ENCODE data around the gene ST8SIA2.

Gene ST8SIA2

DNA sequence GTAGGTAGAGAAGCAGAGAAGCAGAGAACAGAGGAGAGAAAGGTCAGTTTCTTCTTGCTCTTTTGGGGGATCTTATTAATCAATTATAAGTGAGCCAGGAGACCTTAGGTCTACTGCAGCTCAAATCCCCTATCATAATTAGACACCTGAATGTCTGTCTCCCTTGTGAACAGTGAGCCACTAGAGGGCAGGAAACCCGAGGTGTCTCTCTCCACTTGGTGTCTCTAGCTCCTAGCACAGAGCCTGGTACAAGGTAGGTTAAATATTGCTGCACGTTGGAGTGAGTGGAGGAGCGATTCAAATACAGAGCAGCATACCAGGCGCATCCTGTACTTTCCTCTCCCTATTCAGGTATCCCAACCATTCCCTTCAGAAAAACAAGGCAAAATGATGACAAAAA lies 2.0 kb upstream of the ST8SIA2 start:
- no peaks in the 10 kb centered on the region for H3K9me3 Mint-ChIP-seq
- DNase-seq = peak in 1 of 2 donors; percentile 30
- peak; percentile 75 for ATAC-seq
- H3K4me3 Mint-ChIP-seq = no peak overlapping the region
- H3K4me1 Mint-ChIP-seq = peaks cover 21% of the 10 kb centered on the region
- H3K27ac Mint-ChIP-seq = no peak overlapping the region
- peaks cover 93% of the 10 kb centered on the region for H3K27me3 Mint-ChIP-seq

DNA sequence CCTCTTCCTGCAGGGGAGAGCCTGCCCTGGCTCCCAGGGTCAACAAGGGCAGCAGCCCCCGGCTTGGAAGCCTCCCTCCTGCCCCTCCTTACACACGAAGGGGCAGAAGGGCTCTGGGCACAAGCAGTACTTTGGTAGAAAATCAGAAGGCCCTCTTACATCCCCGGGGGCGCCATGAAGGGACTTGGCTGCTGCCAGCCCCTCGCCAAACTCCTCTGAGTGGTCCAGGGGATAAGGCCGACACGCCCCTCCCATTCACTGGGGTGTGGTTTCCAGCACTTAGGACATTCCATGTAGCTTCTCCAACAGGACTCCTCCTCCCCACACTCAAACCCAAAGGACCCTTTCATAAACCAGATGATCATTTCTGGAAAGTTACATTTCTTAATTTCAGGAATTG lies 1.2 kb upstream of the ST8SIA2 start:
- H3K4me3 Mint-ChIP-seq = no peak overlapping the region
- no peak overlapping the region for H3K27ac Mint-ChIP-seq
- H3K4me1 Mint-ChIP-seq = peaks cover 21% of the 10 kb centered on the region
- H3K9me3 Mint-ChIP-seq = no peaks in the 10 kb centered on the region
- ATAC-seq (no peak), DNase-seq (no peak)
- peaks cover 93% of the 10 kb centered on the region for H3K27me3 Mint-ChIP-seq

DNA sequence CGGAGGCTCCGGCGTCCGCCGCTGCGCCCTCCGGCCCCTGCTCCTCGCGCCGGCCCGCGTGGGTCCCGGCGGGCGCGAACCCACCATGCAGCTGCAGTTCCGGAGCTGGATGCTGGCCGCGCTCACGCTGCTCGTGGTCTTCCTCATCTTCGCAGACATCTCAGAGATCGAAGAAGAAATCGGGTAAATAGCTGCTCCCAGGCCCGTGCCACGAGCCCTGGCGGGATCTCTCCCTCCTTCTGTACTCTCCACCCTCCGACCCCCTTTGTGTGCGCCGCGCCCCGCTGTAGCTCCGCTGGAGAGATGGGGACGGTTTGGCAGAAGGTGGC lies 263 bp downstream of the ST8SIA2 start:
- Mint-ChIP-seq H3K27ac (no peak overlapping the region), H3K4me1 (peaks cover 21% of the 10 kb centered on the region), H3K4me3 (peak overlapping the region; percentile 28 to 55), H3K27me3 (peaks cover 85% of the 10 kb centered on the region), H3K9me3 (no peaks in the 10 kb centered on the region)
- ATAC-seq = no peak
- no peak for DNase-seq

DNA sequence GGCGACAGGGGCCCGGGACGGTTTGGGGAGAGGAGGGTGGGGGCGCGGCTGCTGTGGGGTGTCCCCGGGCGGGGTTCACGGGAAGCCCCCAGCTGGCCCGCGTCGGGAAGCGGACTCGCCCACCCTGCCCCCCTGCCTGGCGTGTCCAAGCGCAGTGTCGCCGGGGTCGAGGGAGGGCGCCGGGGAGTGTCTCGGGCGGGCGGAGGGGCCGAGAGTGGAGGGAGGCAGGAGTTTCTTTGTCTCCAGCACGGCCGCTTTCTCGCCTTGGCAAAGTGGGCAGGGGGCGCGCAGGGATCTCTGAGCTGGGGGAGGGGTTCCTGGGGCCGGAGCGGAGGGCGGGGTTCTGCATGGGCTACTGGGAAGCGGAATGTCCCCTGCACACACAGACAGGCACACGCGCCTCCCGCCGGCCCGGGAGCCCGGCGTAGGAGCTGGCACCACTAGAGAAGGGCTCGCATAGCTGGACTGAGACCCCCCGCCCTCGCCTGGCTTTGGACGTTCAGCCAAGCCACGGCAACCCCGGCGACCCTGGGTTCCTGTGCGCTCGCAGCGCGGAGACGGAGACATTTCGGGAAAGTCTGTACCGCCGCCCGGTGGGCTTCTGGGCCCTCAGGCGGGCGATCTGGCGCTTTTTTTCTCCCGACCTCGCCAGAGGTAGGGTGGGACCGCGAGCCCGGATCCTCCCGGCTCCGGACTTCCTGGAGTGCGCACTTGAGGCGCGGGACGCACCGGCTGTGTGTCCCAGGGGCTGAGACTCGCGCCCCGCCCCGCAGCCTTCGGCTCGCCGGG lies 822 bp downstream of the ST8SIA2 start:
- Mint-ChIP-seq H3K4me3 (peak overlapping the region in 1 of 2 donors; percentile 9), H3K27ac (no peak overlapping the region), H3K9me3 (no peaks in the 10 kb centered on the region), H3K4me1 (peaks cover 21% of the 10 kb centered on the region), H3K27me3 (peaks cover 80% of the 10 kb centered on the region)
- ATAC-seq = peak; percentile 33
- DNase-seq = no peak

DNA sequence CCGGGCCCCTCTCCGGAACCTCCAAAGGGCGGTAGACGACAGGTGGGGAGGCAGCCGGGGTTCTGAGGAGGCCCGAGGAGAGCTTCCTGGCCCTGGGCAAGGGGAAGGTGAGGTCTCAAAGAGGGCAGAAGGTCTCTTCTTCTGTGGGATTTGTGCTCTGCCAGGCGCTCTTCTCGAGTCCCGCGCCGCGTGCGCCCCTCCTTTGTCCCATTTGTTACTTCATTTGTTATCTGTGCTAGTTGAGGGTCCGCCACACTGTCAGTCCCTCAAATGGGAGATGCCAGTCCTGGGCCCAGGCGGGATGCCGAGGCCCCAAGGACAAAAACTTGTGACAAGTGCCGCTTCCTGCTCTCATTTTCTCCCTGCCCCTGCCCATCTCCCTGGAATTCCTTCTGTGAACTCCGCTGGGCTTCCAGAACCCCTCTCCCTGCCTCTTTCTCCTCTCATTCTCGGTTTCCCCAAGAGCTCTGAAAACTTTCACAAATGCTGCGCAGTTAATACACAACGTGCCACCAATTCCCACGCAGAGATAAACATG lies 1.5 kb downstream of the ST8SIA2 start:
- Mint-ChIP-seq H3K4me3 (peak overlapping the region; percentile 27 to 32), H3K27me3 (peaks cover 73% of the 10 kb centered on the region)
- no peak for ATAC-seq

DNA sequence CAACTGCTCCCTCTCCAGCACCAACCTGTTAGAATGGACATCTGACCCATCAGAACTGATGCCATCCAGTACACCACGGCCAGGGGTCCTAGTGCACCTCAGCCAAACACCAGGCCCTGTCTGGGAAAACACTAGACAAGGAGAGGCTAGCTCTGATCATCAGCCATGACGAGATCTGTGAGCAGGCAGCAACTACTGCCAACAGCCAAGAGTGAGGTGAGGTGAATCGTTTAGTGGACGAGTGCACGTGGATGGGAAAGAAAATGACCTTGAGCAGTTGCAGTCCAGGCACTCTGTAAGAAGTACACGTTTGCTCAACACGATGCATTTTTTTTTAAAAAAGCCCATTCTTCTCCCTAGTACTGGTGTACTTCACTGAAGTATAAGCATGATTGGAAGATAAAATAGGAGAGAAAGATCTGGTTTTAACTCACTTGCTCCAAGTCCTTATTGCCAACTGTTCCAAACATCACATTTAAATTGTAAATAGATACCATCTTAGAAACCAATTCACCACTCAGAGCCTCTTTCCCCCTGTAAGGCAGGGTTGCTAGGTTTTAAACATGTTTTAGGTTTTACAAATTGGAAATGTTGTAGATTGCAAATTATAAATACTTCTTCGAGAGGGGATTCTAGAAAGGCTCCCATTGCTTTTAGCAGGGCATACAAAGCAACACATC lies 5.7 kb downstream of the ST8SIA2 start:
- Mint-ChIP-seq H3K4me3 (no peak overlapping the region), H3K9me3 (no peaks in the 10 kb centered on the region), H3K4me1 (peaks cover 5% of the 10 kb centered on the region), H3K27ac (no peak overlapping the region), H3K27me3 (peaks cover 48% of the 10 kb centered on the region)
- DNase-seq (no peak), ATAC-seq (no peak)

More for the DNA sequence above, 1.5 kb downstream of the ST8SIA2 start:
- Mint-ChIP-seq H3K4me1 (peaks cover 21% of the 10 kb centered on the region), H3K9me3 (no peaks in the 10 kb centered on the region), H3K27ac (no peak overlapping the region)
- no peak for DNase-seq

DNA sequence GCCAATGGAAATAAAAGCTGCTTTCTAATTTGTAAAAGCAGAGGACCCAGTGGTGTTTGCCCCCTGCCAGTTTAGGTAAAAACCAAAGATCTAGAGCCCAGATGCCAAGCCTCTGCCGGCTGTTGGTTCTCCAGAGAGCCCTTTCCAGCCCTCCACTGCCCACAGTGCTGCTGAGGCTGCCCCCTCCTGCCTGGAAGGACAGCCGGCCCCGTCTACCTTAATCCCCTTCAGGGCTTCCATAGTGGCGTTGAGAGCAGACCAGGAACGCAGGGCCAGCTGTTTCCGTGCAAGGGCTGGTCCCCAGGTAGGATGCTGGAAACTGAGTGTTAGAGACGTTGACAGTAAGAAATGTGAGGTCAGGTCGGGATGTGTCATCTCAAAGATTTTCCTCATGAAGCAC lies 6.9 kb downstream of the ST8SIA2 start:
- H3K27me3 Mint-ChIP-seq = peaks cover 36% of the 10 kb centered on the region
- no peak for DNase-seq
- H3K27ac Mint-ChIP-seq = no peak overlapping the region
- H3K9me3 Mint-ChIP-seq = no peaks in the 10 kb centered on the region
- ATAC-seq = no peak
- H3K4me3 Mint-ChIP-seq = no peak overlapping the region
- peaks cover under 1% of the 10 kb centered on the region for H3K4me1 Mint-ChIP-seq

DNA sequence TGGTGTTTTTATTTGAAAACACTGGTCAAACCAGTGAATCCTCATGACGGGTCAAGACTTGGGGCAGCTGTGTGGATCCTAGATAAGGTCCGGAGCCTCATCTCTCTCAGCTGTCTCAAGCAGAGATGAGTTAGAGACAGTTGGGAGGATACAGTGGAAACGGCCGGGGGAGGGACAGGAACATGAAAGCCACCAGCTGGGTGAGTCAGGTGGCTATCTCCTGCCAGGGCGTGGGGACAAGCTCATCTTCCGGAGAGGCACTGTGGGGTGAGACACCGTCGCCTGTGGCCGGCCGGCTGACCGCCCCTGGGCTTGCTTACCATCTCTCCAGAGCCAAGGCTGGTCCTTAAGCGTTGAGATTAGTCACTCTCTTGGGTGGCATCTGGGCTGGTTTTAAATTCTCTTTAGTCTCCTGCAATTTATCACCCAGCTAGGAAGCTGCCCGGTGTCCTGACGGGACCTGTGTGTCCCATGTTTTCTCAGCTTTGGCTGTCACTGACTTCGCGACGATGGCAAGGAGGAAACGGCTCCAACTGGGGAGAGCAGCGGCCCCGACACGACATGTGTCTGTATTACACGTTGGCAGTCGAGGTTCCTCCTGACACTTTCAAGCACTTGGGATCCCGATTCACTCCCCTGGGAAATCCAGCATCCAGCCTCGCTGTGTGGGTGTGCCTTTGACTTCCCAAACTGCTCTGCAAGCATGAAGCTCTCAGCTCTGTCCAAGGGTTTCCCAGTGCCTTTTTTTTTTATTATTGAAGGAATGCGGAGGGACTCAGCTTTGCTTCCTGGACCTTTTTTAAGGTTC lies 7.5 kb downstream of the ST8SIA2 start:
- DNase-seq = no peak
- no peak overlapping the region for H3K4me3 Mint-ChIP-seq
- H3K9me3 Mint-ChIP-seq = no peaks in the 10 kb centered on the region
- H3K27ac Mint-ChIP-seq = no peak overlapping the region
- peaks cover 30% of the 10 kb centered on the region for H3K27me3 Mint-ChIP-seq
- ATAC-seq = no peak
- no peaks in the 10 kb centered on the region for H3K4me1 Mint-ChIP-seq

DNA sequence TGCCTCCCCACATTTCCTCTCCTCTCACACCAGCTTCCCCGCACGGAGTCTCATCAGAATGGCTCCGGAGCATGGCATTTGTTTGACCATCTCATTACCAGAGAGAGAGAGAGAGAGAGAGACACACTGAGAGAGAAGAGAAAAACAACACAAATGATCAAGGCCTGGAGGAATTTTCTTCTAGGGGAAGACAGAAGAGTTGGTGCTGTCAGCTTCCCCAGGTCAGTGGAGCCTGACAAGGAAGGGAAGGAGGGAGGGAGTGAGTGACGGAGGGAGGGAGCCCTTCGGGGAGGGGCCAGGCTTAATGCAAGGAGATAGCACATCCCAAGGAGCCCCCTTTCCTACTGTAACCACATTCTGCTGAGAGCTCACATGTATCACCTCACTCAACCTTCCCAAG lies 9.1 kb downstream of the ST8SIA2 start:
- ATAC-seq (no peak), DNase-seq (no peak)
- peaks cover 14% of the 10 kb centered on the region for H3K27me3 Mint-ChIP-seq
- no peaks in the 10 kb centered on the region for H3K9me3 Mint-ChIP-seq
- H3K4me3 Mint-ChIP-seq = no peak overlapping the region
- H3K27ac Mint-ChIP-seq = peak overlapping the region; percentile 21 to 57
- no peaks in the 10 kb centered on the region for H3K4me1 Mint-ChIP-seq

DNA sequence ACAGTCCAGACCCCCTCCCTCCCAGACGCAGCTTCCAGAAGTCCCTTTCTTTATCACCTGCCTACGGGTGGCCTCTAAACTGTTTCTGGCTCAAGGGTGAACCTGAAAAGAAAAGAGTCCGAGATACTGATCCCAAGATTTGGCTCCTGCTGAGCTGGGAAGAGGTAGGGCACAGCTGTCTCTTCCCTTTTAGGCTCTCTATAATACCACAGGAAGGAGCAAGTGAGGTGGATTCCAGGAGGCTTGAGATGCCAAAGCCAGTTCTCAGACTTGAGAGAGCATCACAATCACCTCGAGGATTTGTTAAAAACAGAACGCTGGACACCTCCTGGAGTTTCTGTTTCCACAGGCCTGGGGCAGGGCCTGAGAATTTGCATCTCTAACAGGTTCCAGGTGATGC lies 12.3 kb downstream of the ST8SIA2 start:
- H3K27ac Mint-ChIP-seq = peak overlapping the region in 1 of 2 donors; percentile 39
- no peak for DNase-seq
- no peaks in the 10 kb centered on the region for H3K4me1 Mint-ChIP-seq
- H3K4me3 Mint-ChIP-seq = no peak overlapping the region
- H3K9me3 Mint-ChIP-seq = no peaks in the 10 kb centered on the region
- ATAC-seq = no peak
- peaks cover 23% of the 10 kb centered on the region for H3K27me3 Mint-ChIP-seq

DNA sequence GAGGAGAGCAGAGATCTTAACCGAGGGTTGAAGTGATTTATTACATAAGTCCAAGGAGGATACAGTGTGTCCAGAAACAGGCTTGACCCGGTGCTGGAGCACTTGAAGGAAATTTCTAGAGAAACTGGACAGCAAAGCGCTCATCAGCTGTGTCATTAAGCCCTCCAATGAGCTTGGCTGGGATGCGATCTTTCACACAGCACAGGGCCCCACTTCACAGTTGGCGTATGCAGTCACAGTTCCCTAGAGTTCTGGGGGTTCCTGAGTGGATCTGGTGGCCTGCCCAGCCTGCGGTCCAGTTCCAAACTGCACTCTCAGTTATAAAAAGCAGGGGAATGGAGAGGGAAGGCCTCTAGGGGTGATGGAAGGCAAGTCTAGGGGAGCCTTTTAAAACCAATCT lies 13.6 kb downstream of the ST8SIA2 start:
- no peaks in the 10 kb centered on the region for H3K9me3 Mint-ChIP-seq
- H3K4me1 Mint-ChIP-seq = no peaks in the 10 kb centered on the region
- ATAC-seq = no peak
- no peak overlapping the region for H3K4me3 Mint-ChIP-seq
- no peak overlapping the region for H3K27ac Mint-ChIP-seq
- H3K27me3 Mint-ChIP-seq = peaks cover 29% of the 10 kb centered on the region
- no peak for DNase-seq

DNA sequence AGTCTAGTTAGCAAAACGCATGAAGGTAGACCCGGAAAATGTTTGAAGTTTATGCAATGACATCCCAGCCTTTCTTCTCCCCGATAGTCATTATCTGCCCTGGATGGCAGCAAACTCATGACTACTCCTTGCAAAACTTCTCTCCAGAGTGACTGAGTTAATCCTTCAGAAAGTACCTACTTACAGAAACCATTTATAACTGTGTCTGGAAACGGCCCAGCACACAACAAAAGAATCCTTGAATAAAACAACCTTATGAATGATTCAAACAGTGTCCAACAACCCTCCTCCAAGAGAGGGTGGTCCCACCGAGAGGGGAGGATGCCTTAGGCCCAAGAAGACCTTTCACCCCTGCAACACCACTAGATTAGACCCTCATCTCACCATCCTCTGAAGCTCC lies 14.2 kb downstream of the ST8SIA2 start:
- no peaks in the 10 kb centered on the region for H3K9me3 Mint-ChIP-seq
- H3K27me3 Mint-ChIP-seq = peaks cover 23% of the 10 kb centered on the region
- no peak overlapping the region for H3K4me3 Mint-ChIP-seq
- ATAC-seq (no peak), DNase-seq (no peak)
- H3K4me1 Mint-ChIP-seq = no peaks in the 10 kb centered on the region
- H3K27ac Mint-ChIP-seq = peak overlapping the region in 1 of 2 donors; percentile 36

DNA sequence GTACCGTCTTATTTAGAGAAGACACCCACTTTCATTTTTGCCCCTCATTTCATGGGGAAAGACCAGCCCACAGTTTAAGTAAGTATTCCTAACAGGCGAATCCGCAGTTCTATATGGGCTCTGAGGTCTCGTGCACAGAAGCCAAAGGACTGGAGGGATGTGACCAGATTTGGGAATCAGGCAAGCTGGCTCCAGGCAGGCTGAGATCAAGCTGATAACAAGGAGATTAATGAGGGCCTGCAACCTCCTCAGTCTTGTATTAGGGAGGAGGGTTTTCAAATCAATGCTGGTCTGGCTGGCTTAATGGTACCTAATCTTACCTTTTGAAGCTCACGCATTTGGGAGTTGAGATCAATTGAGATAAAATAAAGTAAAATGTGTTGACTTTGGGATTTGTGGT lies 15.3 kb downstream of the ST8SIA2 start:
- ATAC-seq (no peak), DNase-seq (no peak)
- Mint-ChIP-seq H3K4me3 (no peak overlapping the region), H3K27me3 (peaks cover 15% of the 10 kb centered on the region), H3K9me3 (no peaks in the 10 kb centered on the region), H3K4me1 (no peaks in the 10 kb centered on the region), H3K27ac (no peak overlapping the region)

DNA sequence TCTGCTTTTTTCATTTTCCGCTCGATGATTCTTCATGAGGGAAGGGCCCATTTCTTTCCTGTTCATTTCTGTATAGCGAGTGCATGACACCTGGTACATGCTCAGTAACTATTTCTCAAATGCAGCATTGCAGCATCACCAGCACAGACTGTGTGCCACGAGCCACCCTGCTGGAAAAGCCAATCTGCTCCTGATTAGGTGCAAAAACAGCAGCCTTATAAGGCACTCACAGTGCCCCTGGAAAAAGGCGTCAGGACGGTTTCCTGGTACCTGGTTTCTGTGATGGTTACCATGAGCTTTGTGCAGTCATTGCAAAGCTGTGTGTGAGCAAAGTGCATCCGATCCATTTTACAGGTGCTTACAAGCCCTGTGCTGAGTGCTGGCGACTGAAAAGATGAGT lies 15.8 kb downstream of the ST8SIA2 start:
- H3K9me3 Mint-ChIP-seq = no peaks in the 10 kb centered on the region

DNA sequence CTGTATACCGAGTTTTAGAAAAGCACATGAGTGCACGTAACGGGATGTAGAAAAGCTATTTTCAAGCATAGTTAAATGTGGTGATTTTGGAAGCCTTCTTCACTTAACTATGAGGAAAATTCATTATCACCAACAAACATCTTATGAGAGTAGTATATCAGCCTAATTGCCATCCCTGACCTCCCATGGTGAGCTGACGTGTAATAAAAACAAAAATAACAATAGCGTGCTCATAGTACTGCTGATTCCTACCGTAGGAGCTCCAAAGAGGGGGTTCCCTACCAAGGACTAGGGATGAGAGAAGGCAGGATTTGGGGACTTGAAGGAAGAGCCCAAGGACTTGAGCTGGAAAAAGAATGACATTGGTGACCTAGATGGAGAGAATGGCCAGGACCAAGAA lies 16.9 kb downstream of the ST8SIA2 start:
- no peaks in the 10 kb centered on the region for H3K4me1 Mint-ChIP-seq
- H3K4me3 Mint-ChIP-seq = no peak overlapping the region
- peak overlapping the region in 1 of 2 donors; percentile 60 for H3K27ac Mint-ChIP-seq
- H3K9me3 Mint-ChIP-seq = no peaks in the 10 kb centered on the region
- ATAC-seq = no peak
- no peak for DNase-seq
- H3K27me3 Mint-ChIP-seq = peaks cover 17% of the 10 kb centered on the region

More for the DNA sequence above, 15.8 kb downstream of the ST8SIA2 start:
- Mint-ChIP-seq H3K27ac (no peak overlapping the region), H3K4me1 (no peaks in the 10 kb centered on the region), H3K27me3 (peaks cover 15% of the 10 kb centered on the region), H3K4me3 (no peak overlapping the region)
- DNase-seq (no peak), ATAC-seq (no peak)

DNA sequence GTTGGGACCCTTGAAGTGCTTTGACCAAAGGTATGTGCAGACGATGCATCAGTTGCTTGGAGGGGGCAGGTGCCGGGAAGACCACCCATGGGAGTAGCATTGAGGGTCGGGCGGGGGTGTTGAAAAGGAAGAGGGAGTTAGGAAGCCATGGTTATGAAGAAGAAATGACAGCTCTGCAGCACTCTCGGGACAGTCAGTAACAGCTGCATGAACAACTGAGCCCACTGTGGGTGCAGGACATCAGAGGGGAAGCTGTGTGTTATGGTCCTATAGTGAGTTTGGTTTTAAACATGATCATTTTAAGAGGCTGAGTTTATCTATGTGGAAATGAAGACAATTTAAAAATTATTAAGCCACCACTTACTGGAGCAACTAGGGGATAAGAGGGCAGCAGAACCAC lies 17.6 kb downstream of the ST8SIA2 start:
- no peaks in the 10 kb centered on the region for H3K4me1 Mint-ChIP-seq
- peaks cover 24% of the 10 kb centered on the region for H3K27me3 Mint-ChIP-seq
- peak overlapping the region in 1 of 2 donors; percentile 4 for H3K27ac Mint-ChIP-seq
- H3K4me3 Mint-ChIP-seq = no peak overlapping the region
- H3K9me3 Mint-ChIP-seq = no peaks in the 10 kb centered on the region
- DNase-seq (no peak), ATAC-seq (no peak)
